Measurements from ENCODE around the gene ZMYM5.

DNA sequence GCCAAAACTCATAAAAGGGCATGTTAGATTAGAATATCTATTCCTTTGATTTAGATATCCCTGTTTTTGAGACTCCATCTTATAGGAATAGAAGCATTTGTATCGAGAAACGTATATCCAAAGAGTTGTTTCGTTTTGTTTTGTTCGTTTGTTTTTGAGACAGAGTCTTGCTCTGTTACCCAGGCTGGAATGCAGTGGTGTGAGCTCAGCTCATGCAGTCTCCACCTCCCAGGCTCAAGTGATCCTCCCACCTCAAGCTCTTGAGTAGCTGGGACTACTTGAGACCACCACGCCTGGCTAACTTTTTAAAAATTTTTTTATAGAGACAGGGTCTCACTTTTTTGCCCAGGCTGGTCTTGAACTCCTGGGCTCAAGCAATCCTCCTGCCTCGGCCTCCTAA, 26.6 kb upstream of the ZMYM5 start:
- TF ChIP-seq EZH2 (IDR thresholded peaks at IDR 0.05; ENCODE audit: low read length, unreplicated experiment) (no peak), CTCF (conservative IDR thresholded peaks at IDR 0.05; ENCODE audit: low read depth, low read length) (no peak), EZH2phosphoT487 (IDR thresholded peaks at IDR 0.05; ENCODE audit: borderline replicate concordance, low read length) (no peak)
